Chondrocyte (in vitro differentiated cells): Measurements from ENCODE around the gene SMURF2. TPM values are rescaled to one million over a fixed set of nuclear protein-coding genes. Genes with fewer than 3 reads are reported as not detected.

ENCODE experiments used
- DNase-seq: peaks from one replicate; pipeline ENCODE4 v3.0.0; 2021; ENCODE audit warnings: mixed read lengths, low spot score
- H3K27ac Mint-ChIP-seq: one replicate; pipeline ENCODE4 v1.8.0; 2021; ENCODE audit warnings: mild to moderate bottlenecking, moderate library complexity, mixed read lengths; ENCODE audit not compliant: unreplicated experiment
- H3K27me3 Mint-ChIP-seq: 2 replicates; pipeline ENCODE4 v1.8.0; 2021; ENCODE audit warnings: low read depth, mixed read lengths
- H3K36me3 Mint-ChIP-seq: 2 replicates; pipeline ENCODE4 v1.8.0; 2021; ENCODE audit warnings: low read depth, mixed read lengths
- H3K4me1 Mint-ChIP-seq: 2 replicates; pipeline ENCODE4 v1.8.0; 2021; ENCODE audit warnings: low read depth, mild to moderate bottlenecking, mixed read lengths
- H3K4me3 Mint-ChIP-seq: one replicate; pipeline ENCODE4 v1.8.0; 2021; ENCODE audit warnings: mild to moderate bottlenecking, moderate library complexity, mixed read lengths; ENCODE audit not compliant: unreplicated experiment
- H3K9me3 Mint-ChIP-seq: 2 replicates; pipeline ENCODE4 v1.8.0; 2021; ENCODE audit warnings: low read depth, mixed read lengths
- total RNA-seq: library from RNA; stranded (reverse); gene quantifications from 3 replicates; pipeline ENCODE4 v1.2.1, GENCODE V29; 2021
- TF ChIP-seq, protein P1 (sequence below): fragments of 200-600 bp; sonication (generic); IDR thresholded peaks from 2 replicates; pipeline ENCODE4 v1.5.0; 2021; ENCODE audit warnings: antibody characterized with exemption, mild to moderate bottlenecking, moderate library complexity

The SMURF2 gene
- total RNA-seq, 1 donor from 2014 or later, result 36.2 TPM

DNA sequence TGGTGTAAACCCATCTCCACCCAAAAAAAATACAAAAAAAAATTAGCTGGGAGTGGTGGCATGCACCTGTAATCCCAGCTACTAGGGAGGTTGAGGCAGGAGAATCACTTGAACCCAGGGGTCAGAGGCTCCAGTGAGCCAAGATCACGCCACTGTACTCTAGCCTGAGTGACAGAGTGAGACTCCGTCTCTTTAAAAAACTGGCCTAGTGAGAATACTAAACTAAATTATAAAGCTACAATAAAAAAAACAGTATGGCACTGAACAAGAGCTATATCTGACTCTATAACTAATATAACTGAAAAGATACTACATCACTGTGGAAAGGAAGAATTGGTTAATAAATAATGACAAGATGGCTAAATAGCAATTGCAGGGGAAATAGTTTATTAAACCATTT is 6.4 kb downstream of the SMURF2 start:
- no peak for DNase-seq
- H3K36me3 Mint-ChIP-seq, result no peaks in the 10 kb centered on the region
- peaks cover 2% of the 10 kb centered on the region for H3K9me3 Mint-ChIP-seq
- peaks cover 68% of the 10 kb centered on the region for H3K4me1 Mint-ChIP-seq
- TF ChIP-seq, protein P1, sequence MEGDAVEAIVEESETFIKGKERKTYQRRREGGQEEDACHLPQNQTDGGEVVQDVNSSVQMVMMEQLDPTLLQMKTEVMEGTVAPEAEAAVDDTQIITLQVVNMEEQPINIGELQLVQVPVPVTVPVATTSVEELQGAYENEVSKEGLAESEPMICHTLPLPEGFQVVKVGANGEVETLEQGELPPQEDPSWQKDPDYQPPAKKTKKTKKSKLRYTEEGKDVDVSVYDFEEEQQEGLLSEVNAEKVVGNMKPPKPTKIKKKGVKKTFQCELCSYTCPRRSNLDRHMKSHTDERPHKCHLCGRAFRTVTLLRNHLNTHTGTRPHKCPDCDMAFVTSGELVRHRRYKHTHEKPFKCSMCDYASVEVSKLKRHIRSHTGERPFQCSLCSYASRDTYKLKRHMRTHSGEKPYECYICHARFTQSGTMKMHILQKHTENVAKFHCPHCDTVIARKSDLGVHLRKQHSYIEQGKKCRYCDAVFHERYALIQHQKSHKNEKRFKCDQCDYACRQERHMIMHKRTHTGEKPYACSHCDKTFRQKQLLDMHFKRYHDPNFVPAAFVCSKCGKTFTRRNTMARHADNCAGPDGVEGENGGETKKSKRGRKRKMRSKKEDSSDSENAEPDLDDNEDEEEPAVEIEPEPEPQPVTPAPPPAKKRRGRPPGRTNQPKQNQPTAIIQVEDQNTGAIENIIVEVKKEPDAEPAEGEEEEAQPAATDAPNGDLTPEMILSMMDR, result no peak
- no peaks in the 10 kb centered on the region for H3K27me3 Mint-ChIP-seq
- H3K4me3 Mint-ChIP-seq, result no peak overlapping the region
- H3K27ac Mint-ChIP-seq, result no peak overlapping the region

DNA sequence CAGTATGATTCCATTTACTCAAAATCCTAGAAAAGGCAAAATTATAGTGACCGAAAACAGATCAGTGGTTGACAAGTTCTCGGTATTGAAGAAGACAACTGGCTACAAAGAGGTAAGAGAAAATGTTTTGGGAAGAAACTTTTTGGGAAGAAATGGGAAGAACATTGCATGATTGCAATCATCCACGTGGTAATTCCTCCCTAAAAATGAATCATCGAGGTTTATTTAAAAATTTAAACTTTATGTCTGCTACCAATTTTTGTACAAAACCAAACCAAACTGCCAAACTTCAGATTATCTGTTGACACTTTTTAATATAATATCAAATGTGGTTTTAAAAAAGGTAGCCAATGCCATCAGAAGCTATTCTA is 8.1 kb downstream of the SMURF2 start:
- Mint-ChIP-seq H3K27me3 (no peaks in the 10 kb centered on the region), H3K4me1 (peaks cover 61% of the 10 kb centered on the region)
- no peak for DNase-seq

DNA sequence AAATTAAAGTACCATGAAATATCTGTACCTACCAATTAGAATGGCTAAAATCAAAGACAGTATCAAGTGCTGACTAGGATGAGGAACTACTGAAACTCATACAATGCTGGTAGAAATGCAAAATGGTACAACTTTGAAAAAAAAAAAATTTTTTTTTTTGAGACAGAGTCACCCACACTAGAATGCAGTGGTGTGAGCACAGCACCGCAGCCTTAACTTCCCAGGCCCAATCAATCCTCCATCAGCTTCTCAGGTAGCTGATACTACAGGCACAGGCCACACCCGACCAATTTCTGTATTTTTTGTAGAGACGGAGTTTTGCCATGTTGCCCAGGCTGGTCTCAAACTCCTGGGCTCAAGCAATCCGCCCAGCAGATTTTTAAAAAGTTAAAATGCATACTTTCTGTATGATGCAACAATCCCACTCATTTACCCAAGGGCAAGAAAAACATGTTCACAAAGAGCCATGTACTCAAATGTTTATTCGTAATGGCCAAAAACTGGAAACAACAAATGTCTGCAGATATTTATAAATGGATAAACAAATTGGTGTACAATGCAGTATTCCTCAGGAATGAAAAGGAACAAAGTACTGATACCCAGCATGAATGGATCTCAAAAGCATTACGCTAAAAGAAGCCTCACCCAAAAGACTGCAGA is 8.7 kb downstream of the SMURF2 start:
- H3K27ac Mint-ChIP-seq, result peak overlapping the region; percentile 91
- peaks cover 2% of the 10 kb centered on the region for H3K9me3 Mint-ChIP-seq

More for the DNA sequence above, 8.1 kb downstream of the SMURF2 start:
- TF ChIP-seq, protein P1, result no peak
- H3K36me3 Mint-ChIP-seq, result no peaks in the 10 kb centered on the region
- peak overlapping the region; percentile 91 for H3K27ac Mint-ChIP-seq
- peaks cover 2% of the 10 kb centered on the region for H3K9me3 Mint-ChIP-seq
- H3K4me3 Mint-ChIP-seq, result no peak overlapping the region

DNA sequence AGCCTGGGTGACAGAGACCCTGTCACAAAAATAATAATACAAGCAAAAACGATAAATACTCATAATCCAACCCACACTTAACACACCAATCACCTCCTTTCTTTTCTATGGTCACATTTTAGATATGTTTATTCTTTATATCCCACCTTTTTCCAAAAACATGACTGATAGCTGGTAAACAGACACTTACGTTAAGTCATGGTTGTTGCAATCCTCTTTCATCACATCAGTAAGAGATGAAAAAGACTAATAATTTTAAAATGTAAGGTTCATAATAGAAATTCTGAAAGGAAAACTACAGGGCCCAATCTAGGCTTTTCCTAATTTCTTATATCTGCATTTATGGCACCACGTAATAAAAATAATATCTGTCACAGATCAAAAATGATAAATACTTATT is 10.2 kb downstream of the SMURF2 start:
- H3K4me1 Mint-ChIP-seq, result peaks cover 53% of the 10 kb centered on the region
- peaks cover 2% of the 10 kb centered on the region for H3K9me3 Mint-ChIP-seq
- TF ChIP-seq, protein P1, result no peak
- no peak overlapping the region for H3K4me3 Mint-ChIP-seq
- H3K27me3 Mint-ChIP-seq, result no peaks in the 10 kb centered on the region
- peak overlapping the region; percentile 91 for H3K27ac Mint-ChIP-seq
- no peak for DNase-seq
- no peaks in the 10 kb centered on the region for H3K36me3 Mint-ChIP-seq

More for the DNA sequence above, 8.7 kb downstream of the SMURF2 start:
- peaks cover 62% of the 10 kb centered on the region for H3K4me1 Mint-ChIP-seq
- H3K27me3 Mint-ChIP-seq, result no peaks in the 10 kb centered on the region
- no peak for DNase-seq
- H3K4me3 Mint-ChIP-seq, result peak overlapping the region; percentile 21
- no peaks in the 10 kb centered on the region for H3K36me3 Mint-ChIP-seq
- TF ChIP-seq, protein P1, result no peak

DNA sequence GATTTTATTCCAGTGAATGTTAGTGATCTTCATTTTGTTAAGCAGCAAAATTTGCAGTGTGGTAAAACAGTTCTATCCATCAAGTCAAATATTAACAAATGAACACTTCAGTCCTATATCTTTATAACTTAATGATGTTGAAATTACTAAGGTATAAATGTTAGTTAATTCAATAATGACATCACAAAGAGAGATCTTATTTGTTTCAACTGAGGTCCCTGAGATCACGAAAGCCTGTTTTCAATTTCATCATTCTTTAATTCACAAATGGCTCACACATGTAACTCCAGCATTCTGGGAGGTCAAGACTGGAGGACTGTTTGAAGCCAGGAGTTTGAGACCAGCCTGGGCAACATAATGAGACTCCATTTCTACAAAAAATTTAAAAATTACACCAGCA is 13.9 kb downstream of the SMURF2 start:
- H3K4me1 Mint-ChIP-seq, result peaks cover 37% of the 10 kb centered on the region
- H3K27me3 Mint-ChIP-seq, result no peaks in the 10 kb centered on the region
- H3K27ac Mint-ChIP-seq, result peak overlapping the region; percentile 77
- H3K4me3 Mint-ChIP-seq, result no peak overlapping the region
- TF ChIP-seq, protein P1, result no peak
- peaks cover 2% of the 10 kb centered on the region for H3K36me3 Mint-ChIP-seq
- H3K9me3 Mint-ChIP-seq, result no peaks in the 10 kb centered on the region
- no peak for DNase-seq
